ENCODE results near the gene AMPD1. TPM values are rescaled to one million over a fixed set of nuclear protein-coding genes. Genes with fewer than 3 reads are reported as not detected.

Gene AMPD1
- total and polyA plus RNA-seq, 2 of the 13 experiments (the other 11 are each of a cell fraction or from before 2014, with no cell fraction given) = not detected

DNA sequence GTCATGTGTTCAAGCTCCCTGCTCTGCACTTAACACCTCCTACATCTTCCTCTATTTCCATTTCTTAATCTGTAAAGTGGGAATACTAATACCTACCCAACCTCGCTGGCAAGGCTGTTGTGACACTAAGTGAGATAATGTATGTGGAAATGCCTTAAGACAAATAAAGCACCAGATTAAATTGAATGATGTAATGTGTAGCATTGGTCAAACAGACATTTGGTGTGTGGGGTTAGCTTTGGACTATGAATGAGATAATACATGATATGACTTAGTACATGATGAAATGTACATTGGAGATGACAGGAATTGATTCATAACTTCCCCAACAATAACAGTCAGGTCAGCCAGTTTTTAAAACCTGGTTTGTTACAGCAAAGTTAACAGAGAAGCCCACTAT lies 5.2 kb downstream of the AMPD1 start:
- ChIA-PET CTCF (ENCODE audit: low intra/inter-chr PET ratio, low total read pairs) (no interaction called here), POLR2A (no interaction called here)
- BruUV-seq (replicated peaks) = no TSS peak

More for the DNA sequence above, 5.2 kb downstream of the AMPD1 start:
- Histone ChIP-seq H3K9ac (ENCODE audit: insufficient read depth, low read depth, low read length) (no peak overlapping the region), H3K27ac (ENCODE audit: extremely low read length, insufficient read depth, low read length) (no peak overlapping the region), H3K4me2 (ENCODE audit: low read depth, low read length) (no peak overlapping the region), H2AFZ (ENCODE audit: low read length) (no peak overlapping the region), H3K9me3 (ENCODE audit: low read length) (no peaks in the 10 kb centered on the region), H3K79me2 (ENCODE audit: insufficient read depth, low read length) (no peaks in the 10 kb centered on the region), H3K27me3 (ENCODE audit: control insufficient read depth in 1 of 2, insufficient read depth in 2 of 2, low read length in 2 of 2) (peaks cover 0 to 2% of the 10 kb centered on the region in 2 experiments; a peak in 1 of 5 replicates), H3K4me3 (replicated peaks in 1 of 3; ENCODE audit: insufficient read depth in 1 of 3, low read depth in 2 of 3, low read length in 3 of 3) (no peak overlapping the region), H4K20me1 (ENCODE audit: insufficient read depth, low read length) (no peaks in the 10 kb centered on the region), H3K36me3 (replicated peaks in 1 of 2; ENCODE audit: control insufficient read depth in 1 of 2, insufficient read depth in 2 of 2, low read length in 2 of 2) (no peaks in the 10 kb centered on the region), H3K4me1 (ENCODE audit: insufficient read depth, low read length) (no peaks in the 10 kb centered on the region)
- intact Hi-C loops (cut with micrococcal nuclease; ENCODE audit: unreplicated experiment) (no loop called here), in situ Hi-C loops (cut with HindIII; ENCODE audit: extremely low pct_ligation_motif_present, low pct_unique_long_range_greater_than_20kb) (loop anchor here (25.0 kb wide), 1 partner anchor 328 kb away; no protein-coding TSS in a partner anchor)
- FAIRE-seq (no peak), DNase-seq (ENCODE audit: low spot score) (no peak), ATAC-seq (no peak)
- no peak for TF ChIP-seq PAX8 (CRISPR knock-in tag; IDR thresholded peaks at IDR 0.05; ENCODE audit: borderline replicate concordance)
- no peak for TF ChIP-seq ZNF33B (CRISPR knock-in tag; IDR thresholded peaks at IDR 0.05)
- no peak for TF ChIP-seq SRF (IDR thresholded peaks at IDR 0.05; ENCODE audit: low read depth, low read length)
- TF ChIP-seq, protein P1, sequence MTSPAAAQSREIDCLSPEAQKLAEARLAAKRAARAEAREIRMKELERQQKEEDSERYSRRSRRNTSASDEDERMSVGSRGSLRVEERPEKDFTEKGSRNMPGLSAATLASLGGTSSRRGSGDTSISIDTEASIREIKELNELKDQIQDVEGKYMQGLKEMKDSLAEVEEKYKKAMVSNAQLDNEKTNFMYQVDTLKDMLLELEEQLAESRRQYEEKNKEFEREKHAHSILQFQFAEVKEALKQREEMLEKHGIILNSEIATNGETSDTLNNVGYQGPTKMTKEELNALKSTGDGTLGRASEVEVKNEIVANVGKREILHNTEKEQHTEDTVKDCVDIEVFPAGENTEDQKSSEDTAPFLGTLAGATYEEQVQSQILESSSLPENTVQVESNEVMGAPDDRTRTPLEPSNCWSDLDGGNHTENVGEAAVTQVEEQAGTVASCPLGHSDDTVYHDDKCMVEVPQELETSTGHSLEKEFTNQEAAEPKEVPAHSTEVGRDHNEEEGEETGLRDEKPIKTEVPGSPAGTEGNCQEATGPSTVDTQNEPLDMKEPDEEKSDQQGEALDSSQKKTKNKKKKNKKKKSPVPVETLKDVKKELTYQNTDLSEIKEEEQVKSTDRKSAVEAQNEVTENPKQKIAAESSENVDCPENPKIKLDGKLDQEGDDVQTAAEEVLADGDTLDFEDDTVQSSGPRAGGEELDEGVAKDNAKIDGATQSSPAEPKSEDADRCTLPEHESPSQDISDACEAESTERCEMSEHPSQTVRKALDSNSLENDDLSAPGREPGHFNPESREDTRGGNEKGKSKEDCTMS (CRISPR knock-in tag; conservative IDR thresholded peaks at IDR 0.05) = no peak
- TF ChIP-seq, protein P2, sequence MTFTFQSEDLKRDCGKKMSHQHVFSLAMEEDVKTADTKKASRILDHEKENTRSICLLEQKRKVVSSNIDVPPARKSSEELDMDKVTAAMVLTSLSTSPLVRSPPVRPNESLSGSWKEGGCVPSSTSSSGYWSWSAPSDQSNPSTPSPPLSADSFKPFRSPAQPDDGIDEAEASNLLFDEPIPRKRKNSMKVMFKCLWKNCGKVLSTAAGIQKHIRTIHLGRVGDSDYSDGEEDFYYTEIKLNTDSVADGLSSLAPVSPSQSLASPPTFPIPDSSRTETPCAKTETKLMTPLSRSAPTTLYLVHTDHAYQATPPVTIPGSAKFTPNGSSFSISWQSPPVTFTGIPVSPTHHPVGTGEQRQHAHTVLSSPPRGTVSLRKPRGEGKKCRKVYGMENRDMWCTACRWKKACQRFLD (CRISPR knock-in tag; IDR thresholded peaks at IDR 0.05; ENCODE audit: borderline replicate concordance) = no peak
- no peak for TF ChIP-seq TEAD2 (CRISPR knock-in tag; IDR thresholded peaks at IDR 0.05)
- TF ChIP-seq ZNF143 (CRISPR knock-in tag; IDR thresholded peaks at IDR 0.05) = no peak
- TF ChIP-seq KAT7 (CRISPR knock-in tag; IDR thresholded peaks at IDR 0.05; ENCODE audit: borderline replicate concordance) = no peak
- WGBS (ENCODE audit: low lambda C conversion rate) = 0% methylated on average over 1 of the region's 1 CpG
